ENCODE data around the gene EPHB1.
"Not testable (repeated sequence)": the region's sequence is repeated elsewhere in the genome, so short reads cannot be mapped to it uniquely, and the experiment has no call there.

EPHB1 gene

GRCh38 chr3:134992586-134992985 is 197.5 kb downstream of the EPHB1 start:
- Mint-ChIP-seq H3K36me3 (ENCODE audit: low read depth) (no peaks in the 10 kb centered on the region), H3K4me1 (ENCODE audit: low read depth) (no peaks in the 10 kb centered on the region), H3K27ac (no peak overlapping the region), H3K27me3 (no peaks in the 10 kb centered on the region), H3K4me3 (no peak overlapping the region), H3K9me3 (no peaks in the 10 kb centered on the region)

DNA sequence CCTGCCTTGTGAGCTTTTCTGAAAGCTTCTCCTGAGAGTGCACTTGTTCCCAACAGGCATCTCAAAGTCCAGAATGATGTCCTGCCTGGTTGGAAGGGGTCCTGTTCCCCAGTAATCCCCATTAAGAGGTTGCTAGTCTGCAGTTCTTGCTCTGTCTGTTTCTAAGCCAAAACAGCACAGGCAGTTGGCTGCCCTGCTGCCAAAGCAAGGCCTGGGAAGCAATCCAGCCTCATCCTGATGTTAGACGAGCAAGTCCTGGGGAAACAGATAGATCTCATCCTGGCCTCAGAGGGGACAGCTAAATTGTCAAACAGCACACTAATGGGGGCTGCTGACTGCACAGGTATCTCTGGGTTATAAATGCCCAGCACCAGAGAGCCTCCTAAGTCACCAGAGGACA is 198.0 kb downstream of the EPHB1 start:
- Mint-ChIP-seq H3K4me3 (no peak overlapping the region), H3K9me3 (no peaks in the 10 kb centered on the region), H3K27ac (no peak overlapping the region), H3K36me3 (ENCODE audit: low read depth) (no peaks in the 10 kb centered on the region), H3K4me1 (ENCODE audit: low read depth) (no peaks in the 10 kb centered on the region), H3K27me3 (no peaks in the 10 kb centered on the region)

- no peaks in the 10 kb centered on the region for H3K9me3 Mint-ChIP-seq
- no peak overlapping the region for H3K4me3 Mint-ChIP-seq
- no peaks in the 10 kb centered on the region for H3K4me1 Mint-ChIP-seq (ENCODE audit: low read depth)
- H3K36me3 Mint-ChIP-seq (ENCODE audit: low read depth): no peaks in the 10 kb centered on the region
- peaks cover 8% of the 10 kb centered on the region for H3K27me3 Mint-ChIP-seq
- no peak overlapping the region for H3K27ac Mint-ChIP-seq
Measured at GRCh38 chr3:134998158-134998557, 203.1 kb downstream of the EPHB1 start.

GRCh38 chr3:134998855-134999254 is 203.8 kb downstream of the EPHB1 start:
- H3K27me3 Mint-ChIP-seq: peaks cover 8% of the 10 kb centered on the region
- H3K4me3 Mint-ChIP-seq: no peak overlapping the region
- H3K4me1 Mint-ChIP-seq (ENCODE audit: low read depth): no peaks in the 10 kb centered on the region
- no peak overlapping the region for H3K27ac Mint-ChIP-seq
- no peaks in the 10 kb centered on the region for H3K9me3 Mint-ChIP-seq
- H3K36me3 Mint-ChIP-seq (ENCODE audit: low read depth): no peaks in the 10 kb centered on the region

DNA sequence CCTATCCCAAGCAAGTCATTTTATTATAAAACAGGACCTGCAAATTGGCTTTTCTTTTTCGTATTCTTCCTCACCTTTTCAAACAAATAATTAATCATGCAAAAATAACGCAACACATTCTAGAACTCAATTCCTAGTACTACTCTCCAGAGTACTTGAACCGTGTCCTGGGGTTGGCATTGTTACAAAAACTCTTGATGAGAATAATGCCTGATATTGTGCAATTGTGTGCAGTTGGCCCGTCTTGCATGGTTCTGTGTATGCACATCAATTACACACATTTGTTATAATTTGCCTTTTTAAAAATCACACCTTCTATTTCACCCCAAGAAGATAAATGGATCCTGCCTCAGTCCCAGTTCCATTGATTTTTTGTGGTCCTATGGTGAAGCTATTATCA is 205.4 kb downstream of the EPHB1 start:
- Mint-ChIP-seq H3K4me1 (ENCODE audit: low read depth) (no peaks in the 10 kb centered on the region), H3K27me3 (peaks cover 8% of the 10 kb centered on the region)

DNA sequence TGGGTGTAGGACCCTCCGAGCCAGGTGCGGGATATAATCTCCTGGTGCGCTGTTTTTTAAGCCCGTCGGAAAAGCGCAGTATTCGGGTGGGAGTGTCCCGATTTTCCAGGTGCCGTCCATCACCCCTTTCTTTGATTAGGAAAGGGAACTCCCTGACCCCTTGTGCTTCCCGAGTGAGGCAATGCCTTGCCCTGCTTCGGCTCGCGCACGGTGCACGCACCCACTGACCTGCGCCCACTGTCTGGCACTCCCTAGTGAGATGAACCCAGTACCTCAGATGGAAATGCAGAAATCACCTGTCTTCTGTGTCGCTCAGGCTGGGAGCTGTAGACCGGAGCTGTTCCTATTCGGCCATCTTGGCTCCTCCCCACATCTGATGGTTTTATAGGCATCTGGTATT is 210.6 kb downstream of the EPHB1 start:
- H3K4me1 Mint-ChIP-seq (ENCODE audit: low read depth); H3K9me3 Mint-ChIP-seq; H3K27me3 Mint-ChIP-seq; H3K4me3 Mint-ChIP-seq; H3K27ac Mint-ChIP-seq; H3K36me3 Mint-ChIP-seq (ENCODE audit: low read depth): not testable (repeated sequence)

More for the DNA sequence above, 205.4 kb downstream of the EPHB1 start:
- H3K27ac Mint-ChIP-seq: no peak overlapping the region
- H3K4me3 Mint-ChIP-seq: no peak overlapping the region
- no peaks in the 10 kb centered on the region for H3K9me3 Mint-ChIP-seq
- no peaks in the 10 kb centered on the region for H3K36me3 Mint-ChIP-seq (ENCODE audit: low read depth)

- Mint-ChIP-seq H3K27ac (no peak overlapping the region), H3K36me3 (ENCODE audit: low read depth) (no peaks in the 10 kb centered on the region), H3K9me3 (peaks cover 9% of the 10 kb centered on the region), H3K4me3 (no peak overlapping the region), H3K4me1 (ENCODE audit: low read depth) (no peaks in the 10 kb centered on the region), H3K27me3 (peaks cover 5% of the 10 kb centered on the region)
Measured at GRCh38 chr3:135007607-135008006, 212.5 kb downstream of the EPHB1 start.

GRCh38 chr3:135008326-135008725 is 213.3 kb downstream of the EPHB1 start:
- Mint-ChIP-seq H3K9me3 (peaks cover 9% of the 10 kb centered on the region), H3K36me3 (ENCODE audit: low read depth) (no peaks in the 10 kb centered on the region), H3K27me3 (peaks cover 5% of the 10 kb centered on the region), H3K27ac (no peak overlapping the region), H3K4me3 (no peak overlapping the region), H3K4me1 (ENCODE audit: low read depth) (no peaks in the 10 kb centered on the region)

GRCh38 chr3:135009014-135009413 is 214.0 kb downstream of the EPHB1 start:
- Mint-ChIP-seq H3K4me3 (no peak overlapping the region), H3K4me1 (ENCODE audit: low read depth) (no peaks in the 10 kb centered on the region), H3K27ac (no peak overlapping the region), H3K36me3 (ENCODE audit: low read depth) (no peaks in the 10 kb centered on the region), H3K9me3 (peaks cover 9% of the 10 kb centered on the region), H3K27me3 (peaks cover 5% of the 10 kb centered on the region)

- no peak overlapping the region for H3K4me3 Mint-ChIP-seq
- no peaks in the 10 kb centered on the region for H3K4me1 Mint-ChIP-seq (ENCODE audit: low read depth)
- peaks cover 3% of the 10 kb centered on the region for H3K9me3 Mint-ChIP-seq
- H3K27me3 Mint-ChIP-seq: peaks cover 5% of the 10 kb centered on the region
- no peak overlapping the region for H3K27ac Mint-ChIP-seq
- no peaks in the 10 kb centered on the region for H3K36me3 Mint-ChIP-seq (ENCODE audit: low read depth)
Measured at GRCh38 chr3:135012101-135012500, 217.0 kb downstream of the EPHB1 start.

GRCh38 chr3:135013206-135013605 is 218.1 kb downstream of the EPHB1 start:
- no peak overlapping the region for H3K27ac Mint-ChIP-seq
- no peak overlapping the region for H3K4me3 Mint-ChIP-seq
- H3K4me1 Mint-ChIP-seq (ENCODE audit: low read depth): no peaks in the 10 kb centered on the region

GRCh38 chr3:135014566-135014965 is 219.5 kb downstream of the EPHB1 start:
- no peaks in the 10 kb centered on the region for H3K36me3 Mint-ChIP-seq (ENCODE audit: low read depth)
- no peaks in the 10 kb centered on the region for H3K27me3 Mint-ChIP-seq
- no peak overlapping the region for H3K4me3 Mint-ChIP-seq
- H3K4me1 Mint-ChIP-seq (ENCODE audit: low read depth): no peaks in the 10 kb centered on the region
- H3K9me3 Mint-ChIP-seq: no peaks in the 10 kb centered on the region
- no peak overlapping the region for H3K27ac Mint-ChIP-seq

More at GRCh38 chr3:135013206-135013605, 218.1 kb downstream of the EPHB1 start:
- Mint-ChIP-seq H3K36me3 (ENCODE audit: low read depth) (no peaks in the 10 kb centered on the region), H3K9me3 (no peaks in the 10 kb centered on the region), H3K27me3 (no peaks in the 10 kb centered on the region)

GRCh38 chr3:135017003-135017893 is 222.2 kb downstream of the EPHB1 start:
- H3K27ac Mint-ChIP-seq: no peak overlapping the region
- no peak overlapping the region for H3K4me3 Mint-ChIP-seq
- H3K27me3 Mint-ChIP-seq: no peaks in the 10 kb centered on the region
- H3K4me1 Mint-ChIP-seq (ENCODE audit: low read depth): no peaks in the 10 kb centered on the region
- no peaks in the 10 kb centered on the region for H3K36me3 Mint-ChIP-seq (ENCODE audit: low read depth)
- no peaks in the 10 kb centered on the region for H3K9me3 Mint-ChIP-seq

GRCh38 chr3:135018149-135018923 is 223.3 kb downstream of the EPHB1 start:
- H3K9me3 Mint-ChIP-seq: no peaks in the 10 kb centered on the region
- no peak overlapping the region for H3K27ac Mint-ChIP-seq
- H3K4me3 Mint-ChIP-seq: no peak overlapping the region
- H3K27me3 Mint-ChIP-seq: no peaks in the 10 kb centered on the region
- no peaks in the 10 kb centered on the region for H3K4me1 Mint-ChIP-seq (ENCODE audit: low read depth)
- no peaks in the 10 kb centered on the region for H3K36me3 Mint-ChIP-seq (ENCODE audit: low read depth)

- Mint-ChIP-seq H3K4me1 (ENCODE audit: low read depth) (no peaks in the 10 kb centered on the region), H3K36me3 (ENCODE audit: low read depth) (no peaks in the 10 kb centered on the region), H3K9me3 (no peaks in the 10 kb centered on the region), H3K4me3 (no peak overlapping the region), H3K27me3 (no peaks in the 10 kb centered on the region), H3K27ac (no peak overlapping the region)
Measured at GRCh38 chr3:135020181-135020580, 225.1 kb downstream of the EPHB1 start.
